ENCODE data around the gene MAMLD1. TPM values are rescaled to one million over a fixed set of nuclear protein-coding genes. Genes with fewer than 3 reads are reported as not detected.

MAMLD1 gene
- total RNA-seq, 2 donors from 2014 or later, result 1.7 to 1.9 TPM

- Mint-ChIP-seq H3K4me1 (no peaks in the 10 kb centered on the region), H3K36me3 (ENCODE audit: low read depth) (no peaks in the 10 kb centered on the region)
- ATAC-seq, result no peak
These were observed 13.9 kb downstream of the MAMLD1 start for GRCh38 chrX:150377005-150377404.

GRCh38 chrX:150405006-150405405, 41.9 kb downstream of the MAMLD1 start:
- no peak overlapping the region for H3K27ac Mint-ChIP-seq
- no peak overlapping the region for H3K4me3 Mint-ChIP-seq
- H3K27me3 Mint-ChIP-seq, result no peaks in the 10 kb centered on the region
- ATAC-seq (no peak), DNase-seq (no peak)
- H3K36me3 Mint-ChIP-seq (ENCODE audit: low read depth), result no peaks in the 10 kb centered on the region
- no peaks in the 10 kb centered on the region for H3K9me3 ChIP-seq (ENCODE audit: control insufficient read depth, low read length, poor library complexity, severe bottlenecking)
- H3K4me1 Mint-ChIP-seq, result peaks cover 2% of the 10 kb centered on the region

More at GRCh38 chrX:150377005-150377404, 13.9 kb downstream of the MAMLD1 start:
- Mint-ChIP-seq H3K27ac (no peak overlapping the region), H3K4me3 (no peak overlapping the region), H3K27me3 (no peaks in the 10 kb centered on the region)
- no peak for DNase-seq
- H3K9me3 ChIP-seq (ENCODE audit: control insufficient read depth, low read length, poor library complexity, severe bottlenecking), result no peaks in the 10 kb centered on the region

- H3K4me1 Mint-ChIP-seq, result peaks cover 7% of the 10 kb centered on the region
- DNase-seq (no peak), ATAC-seq (no peak)
- H3K36me3 Mint-ChIP-seq (ENCODE audit: low read depth), result no peaks in the 10 kb centered on the region
- H3K4me3 Mint-ChIP-seq, result no peak overlapping the region
- peak overlapping the region; percentile 24 for H3K27ac Mint-ChIP-seq
- no peaks in the 10 kb centered on the region for H3K27me3 Mint-ChIP-seq
- H3K9me3 ChIP-seq (ENCODE audit: control insufficient read depth, low read length, poor library complexity, severe bottlenecking), result no peaks in the 10 kb centered on the region
These were observed 42.5 kb downstream of the MAMLD1 start for GRCh38 chrX:150405576-150405975.

- DNase-seq, result no peak
- no peak for ATAC-seq
- Mint-ChIP-seq H3K4me3 (no peak overlapping the region), H3K36me3 (ENCODE audit: low read depth) (no peaks in the 10 kb centered on the region), H3K27ac (no peak overlapping the region), H3K4me1 (peaks cover 12% of the 10 kb centered on the region), H3K27me3 (no peaks in the 10 kb centered on the region)
- no peaks in the 10 kb centered on the region for H3K9me3 ChIP-seq (ENCODE audit: control insufficient read depth, low read length, poor library complexity, severe bottlenecking)
These were observed 43.5 kb downstream of the MAMLD1 start for GRCh38 chrX:150406596-150406995.

- ATAC-seq (no peak), DNase-seq (no peak)
- H3K27ac Mint-ChIP-seq, result no peak overlapping the region
- no peaks in the 10 kb centered on the region for H3K9me3 ChIP-seq (ENCODE audit: control insufficient read depth, low read length, poor library complexity, severe bottlenecking)
- H3K36me3 Mint-ChIP-seq (ENCODE audit: low read depth), result no peaks in the 10 kb centered on the region
- no peak overlapping the region for H3K4me3 Mint-ChIP-seq
- no peaks in the 10 kb centered on the region for H3K27me3 Mint-ChIP-seq
- H3K4me1 Mint-ChIP-seq, result peaks cover 14% of the 10 kb centered on the region
These were observed 44.9 kb downstream of the MAMLD1 start for GRCh38 chrX:150408007-150408406.

GRCh38 chrX:150408561-150408960, 45.4 kb downstream of the MAMLD1 start:
- DNase-seq (no peak), ATAC-seq (no peak)
- Mint-ChIP-seq H3K27ac (no peak overlapping the region), H3K36me3 (ENCODE audit: low read depth) (no peaks in the 10 kb centered on the region), H3K27me3 (no peaks in the 10 kb centered on the region), H3K4me1 (peaks cover 18% of the 10 kb centered on the region), H3K4me3 (no peak overlapping the region)
- no peaks in the 10 kb centered on the region for H3K9me3 ChIP-seq (ENCODE audit: control insufficient read depth, low read length, poor library complexity, severe bottlenecking)

GRCh38 chrX:150409486-150409885, 46.4 kb downstream of the MAMLD1 start:
- H3K9me3 ChIP-seq (ENCODE audit: control insufficient read depth, low read length, poor library complexity, severe bottlenecking), result no peaks in the 10 kb centered on the region
- no peaks in the 10 kb centered on the region for H3K36me3 Mint-ChIP-seq (ENCODE audit: low read depth)
- DNase-seq (no peak), ATAC-seq (no peak)
- H3K4me1 Mint-ChIP-seq, result peaks cover 18% of the 10 kb centered on the region
- H3K27ac Mint-ChIP-seq, result no peak overlapping the region
- H3K4me3 Mint-ChIP-seq, result no peak overlapping the region
- no peaks in the 10 kb centered on the region for H3K27me3 Mint-ChIP-seq

- DNase-seq, result no peak
- Mint-ChIP-seq H3K27ac (peak overlapping the region; percentile 54), H3K4me1 (peaks cover 18% of the 10 kb centered on the region), H3K36me3 (ENCODE audit: low read depth) (no peaks in the 10 kb centered on the region), H3K27me3 (no peaks in the 10 kb centered on the region), H3K4me3 (no peak overlapping the region)
- no peaks in the 10 kb centered on the region for H3K9me3 ChIP-seq (ENCODE audit: control insufficient read depth, low read length, poor library complexity, severe bottlenecking)
- peak; percentile 20 for ATAC-seq
These were observed 46.8 kb downstream of the MAMLD1 start for GRCh38 chrX:150409964-150410363.

- Mint-ChIP-seq H3K36me3 (ENCODE audit: low read depth) (no peaks in the 10 kb centered on the region), H3K4me1 (peaks cover 18% of the 10 kb centered on the region), H3K4me3 (peak overlapping the region; percentile 41), H3K27me3 (no peaks in the 10 kb centered on the region), H3K27ac (peak overlapping the region; percentile 54)
- DNase-seq (no peak), ATAC-seq (peak; percentile 98)
- no peaks in the 10 kb centered on the region for H3K9me3 ChIP-seq (ENCODE audit: control insufficient read depth, low read length, poor library complexity, severe bottlenecking)
These were observed 47.4 kb downstream of the MAMLD1 start for GRCh38 chrX:150410513-150410912.

GRCh38 chrX:150411656-150412055, 48.5 kb downstream of the MAMLD1 start:
- H3K4me1 Mint-ChIP-seq, result peaks cover 18% of the 10 kb centered on the region
- DNase-seq, result no peak
- H3K27ac Mint-ChIP-seq, result no peak overlapping the region
- no peaks in the 10 kb centered on the region for H3K9me3 ChIP-seq (ENCODE audit: control insufficient read depth, low read length, poor library complexity, severe bottlenecking)
- no peaks in the 10 kb centered on the region for H3K27me3 Mint-ChIP-seq
- H3K36me3 Mint-ChIP-seq (ENCODE audit: low read depth), result no peaks in the 10 kb centered on the region
- ATAC-seq, result no peak
- no peak overlapping the region for H3K4me3 Mint-ChIP-seq

GRCh38 chrX:150414228-150414627, 51.1 kb downstream of the MAMLD1 start:
- Mint-ChIP-seq H3K4me1 (peaks cover 18% of the 10 kb centered on the region), H3K27ac (no peak overlapping the region), H3K4me3 (no peak overlapping the region), H3K27me3 (no peaks in the 10 kb centered on the region), H3K36me3 (ENCODE audit: low read depth) (no peaks in the 10 kb centered on the region)
- ATAC-seq (no peak), DNase-seq (no peak)
- H3K9me3 ChIP-seq (ENCODE audit: control insufficient read depth, low read length, poor library complexity, severe bottlenecking), result no peaks in the 10 kb centered on the region

GRCh38 chrX:150416469-150416868, 53.4 kb downstream of the MAMLD1 start:
- Mint-ChIP-seq H3K36me3 (ENCODE audit: low read depth) (no peaks in the 10 kb centered on the region), H3K27me3 (no peaks in the 10 kb centered on the region), H3K4me1 (peaks cover 7% of the 10 kb centered on the region), H3K4me3 (no peak overlapping the region), H3K27ac (no peak overlapping the region)
- ATAC-seq (no peak), DNase-seq (no peak)
- no peaks in the 10 kb centered on the region for H3K9me3 ChIP-seq (ENCODE audit: control insufficient read depth, low read length, poor library complexity, severe bottlenecking)

GRCh38 chrX:150421816-150422215, 58.7 kb downstream of the MAMLD1 start:
- DNase-seq, result no peak
- no peaks in the 10 kb centered on the region for H3K9me3 ChIP-seq (ENCODE audit: control insufficient read depth, low read length, poor library complexity, severe bottlenecking)
- ATAC-seq, result no peak
- Mint-ChIP-seq H3K27ac (no peak overlapping the region), H3K4me1 (no peaks in the 10 kb centered on the region), H3K27me3 (no peaks in the 10 kb centered on the region), H3K4me3 (no peak overlapping the region), H3K36me3 (ENCODE audit: low read depth) (no peaks in the 10 kb centered on the region)

- Mint-ChIP-seq H3K27ac (no peak overlapping the region), H3K36me3 (ENCODE audit: low read depth) (no peaks in the 10 kb centered on the region), H3K27me3 (no peaks in the 10 kb centered on the region), H3K4me3 (no peak overlapping the region), H3K4me1 (peaks cover 2% of the 10 kb centered on the region)
- no peaks in the 10 kb centered on the region for H3K9me3 ChIP-seq (ENCODE audit: control insufficient read depth, low read length, poor library complexity, severe bottlenecking)
- ATAC-seq, result no peak
- no peak for DNase-seq
These were observed 66.5 kb downstream of the MAMLD1 start for GRCh38 chrX:150429594-150429993.

All from T-helper 17 cell (primary cell).